Right atrium auricular region (tissue), 2 donors: Measurements from ENCODE around the gene RASGRP3. TPM values are rescaled to one million over a fixed set of nuclear protein-coding genes. Genes with fewer than 3 reads are reported as not detected.

Source experiments
- DNase-seq: peaks from one replicate; pipeline ENCODE4 v3.0.0-alpha.2; 2019; ENCODE audit warnings: low spot score
- H3K27ac ChIP-seq, 2 donors: fragments of 200-600 bp; sonication (generic); 1 replicate in 1 of 2; 2 replicates in 1 of 2; pipeline ENCODE4 v1.5.1; 2016 to 2019
- H3K27me3 ChIP-seq, 2 donors: fragments of 200-600 bp; sonication (generic); one replicate each; pipeline versions ENCODE4 v1.5.1 to v1.6.0; 2017 to 2019
- H3K36me3 ChIP-seq: fragments of 200-600 bp; sonication (generic); one replicate; pipeline ENCODE4 v1.5.1; 2016
- H3K4me1 ChIP-seq, 2 donors: fragments of 200-600 bp; sonication (generic); one replicate each; pipeline versions ENCODE4 v1.5.1 to v1.6.0; 2017 to 2019
- H3K4me3 ChIP-seq, 2 donors: fragments of 200-600 bp; sonication (generic); 1 replicate in 1 of 2; 2 replicates in 1 of 2; pipeline ENCODE4 v1.5.1; 2017 to 2019; ENCODE audit warnings: mild to moderate bottlenecking in 1 of 2, moderate library complexity in 1 of 2
- H3K9me3 ChIP-seq, 2 donors: fragments of 200-600 bp; sonication (generic); one replicate each; pipeline ENCODE4 v1.5.1; 2019
- CTCF ChIP-seq, 2 donors: fragments of 200-600 bp; sonication (generic); IDR thresholded peaks; one replicate each; pipeline ENCODE4 v1.5.1; 2019; ENCODE audit warnings: antibody characterized with exemption in 2 of 2
- total RNA-seq, 2 donors: library from RNA; depleted of rRNA; stranded (reverse); fragments of >200 nt; gene quantifications; one replicate each; pipeline ENCODE4 v1.1.0, GENCODE V29; 2016

The RASGRP3 gene
- total RNA-seq, 2 donors from 2014 or later, result 50.0 to 56.3 TPM

DNA sequence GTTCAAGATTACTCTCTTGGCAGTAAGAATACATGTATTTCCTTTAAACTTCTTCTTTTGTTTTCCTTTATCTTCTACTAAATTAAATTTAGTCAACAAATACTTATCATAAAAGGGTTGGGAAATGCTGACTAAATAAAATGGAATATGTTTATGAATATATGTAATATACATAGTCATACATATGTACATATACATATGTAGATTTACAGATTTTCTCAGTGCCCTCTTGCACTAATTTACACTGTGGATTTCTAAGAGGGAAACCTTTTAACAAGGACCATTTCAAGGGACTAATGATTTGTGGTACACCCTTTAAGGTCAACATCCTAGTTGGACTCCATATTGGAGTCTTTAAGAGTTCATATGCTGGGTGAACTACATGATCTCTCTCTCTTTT, 85.4 kb downstream of the RASGRP3 start:
- DNase-seq, result no peak
- peaks cover 37% of the 10 kb centered on the region for H3K36me3 ChIP-seq

GRCh38 chr2:33570681-33571080, 94.2 kb downstream of the RASGRP3 start:
- Histone ChIP-seq H3K27ac (no peak overlapping the region), H3K4me3 (no peak overlapping the region), H3K4me1 (no peaks in the 10 kb centered on the region), H3K27me3 (no peaks in the 10 kb centered on the region), H3K36me3 (no peaks in the 10 kb centered on the region), H3K9me3 (no peaks in the 10 kb centered on the region)
- no peak for DNase-seq
- TF ChIP-seq CTCF (IDR thresholded peaks at IDR 0.05), result no peak

More for the DNA sequence above, 85.4 kb downstream of the RASGRP3 start:
- TF ChIP-seq CTCF (IDR thresholded peaks at IDR 0.05), result no peak
- peaks cover 0 to 18% of the 10 kb centered on the region in 2 donors for H3K4me1 ChIP-seq
- H3K9me3 ChIP-seq, result no peaks in the 10 kb centered on the region
- H3K27ac ChIP-seq, result no peak overlapping the region
- H3K4me3 ChIP-seq, result no peak overlapping the region
- no peaks in the 10 kb centered on the region for H3K27me3 ChIP-seq

DNA sequence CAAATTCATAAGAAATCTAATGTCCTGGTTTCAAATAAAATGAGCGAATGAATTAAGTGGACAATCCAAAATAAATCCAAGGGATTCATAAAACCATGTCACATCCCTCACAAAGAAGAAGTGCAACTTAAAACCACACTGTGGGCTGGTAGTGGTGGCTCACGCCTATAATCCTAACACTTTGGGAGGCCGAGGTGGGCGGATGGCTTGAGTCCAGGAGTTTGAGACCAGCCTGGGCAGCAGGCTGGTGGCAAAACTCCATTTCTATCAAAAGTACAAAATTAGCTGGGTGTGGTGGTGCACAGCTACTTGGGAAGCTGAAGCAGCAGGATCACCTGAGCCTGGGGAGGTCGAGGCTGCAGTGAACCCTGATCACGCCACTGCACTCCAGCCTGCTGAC, 97.2 kb downstream of the RASGRP3 start:
- Histone ChIP-seq H3K36me3 (no peaks in the 10 kb centered on the region), H3K9me3 (no peaks in the 10 kb centered on the region), H3K27me3 (no peaks in the 10 kb centered on the region), H3K4me3 (no peak overlapping the region), H3K27ac (no peak overlapping the region), H3K4me1 (no peaks in the 10 kb centered on the region)
- no peak for DNase-seq
- no peak for TF ChIP-seq CTCF (IDR thresholded peaks at IDR 0.05)

- no peak for TF ChIP-seq CTCF (IDR thresholded peaks at IDR 0.05)
- Histone ChIP-seq H3K36me3 (no peaks in the 10 kb centered on the region), H3K9me3 (no peaks in the 10 kb centered on the region), H3K4me3 (no peak overlapping the region), H3K27ac (no peak overlapping the region), H3K4me1 (no peaks in the 10 kb centered on the region), H3K27me3 (no peaks in the 10 kb centered on the region)
- DNase-seq, result no peak
Measured at GRCh38 chr2:33577084-33577483, 100.6 kb downstream of the RASGRP3 start.

GRCh38 chr2:33577668-33578067, 101.2 kb downstream of the RASGRP3 start:
- H3K27me3 ChIP-seq, result no peaks in the 10 kb centered on the region
- no peak for TF ChIP-seq CTCF (IDR thresholded peaks at IDR 0.05)

DNA sequence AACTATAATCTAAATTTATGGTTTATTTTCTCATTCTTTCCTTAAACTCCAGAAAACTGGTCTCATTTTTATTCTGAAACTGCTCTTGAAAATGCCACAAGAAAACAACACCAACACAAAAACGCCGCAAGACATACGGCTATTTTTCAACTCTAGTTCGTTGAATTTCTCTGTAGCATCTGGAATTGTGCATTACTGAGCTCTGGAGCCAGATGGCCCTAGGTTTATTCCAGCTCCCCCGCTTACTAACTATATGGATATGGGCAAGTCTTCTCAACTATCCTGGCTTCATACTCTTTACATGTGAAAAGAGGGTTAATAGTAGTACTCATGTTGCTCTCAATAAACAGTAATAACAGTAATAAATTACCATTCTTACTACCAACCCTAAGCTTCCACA, 102.8 kb downstream of the RASGRP3 start:
- H3K27ac ChIP-seq, result no peak overlapping the region
- no peak for DNase-seq
- H3K36me3 ChIP-seq, result peaks cover 9% of the 10 kb centered on the region
- TF ChIP-seq CTCF (IDR thresholded peaks at IDR 0.05), result no peak
- H3K4me1 ChIP-seq, result no peaks in the 10 kb centered on the region
- no peaks in the 10 kb centered on the region for H3K9me3 ChIP-seq
- H3K4me3 ChIP-seq, result no peak overlapping the region
- H3K27me3 ChIP-seq, result no peaks in the 10 kb centered on the region

More at GRCh38 chr2:33577668-33578067, 101.2 kb downstream of the RASGRP3 start:
- Histone ChIP-seq H3K4me1 (no peaks in the 10 kb centered on the region), H3K9me3 (no peaks in the 10 kb centered on the region), H3K36me3 (no peaks in the 10 kb centered on the region), H3K4me3 (no peak overlapping the region), H3K27ac (no peak overlapping the region)
- no peak for DNase-seq
